WTC11 (cell line): ENCODE data around the gene AANAT.

Experiments used
- ATF6 ChIP-seq: sonication (generic); formaldehyde crosslinking; IDR thresholded peaks from 2 replicates; pipeline ENCODE4 v1.8.1; 2023; ENCODE audit warnings: mild to moderate bottlenecking, missing genetic modification reagents
- E2F1 ChIP-seq: sonication (generic); formaldehyde crosslinking; IDR thresholded peaks from 2 replicates; pipeline ENCODE4 v1.8.0; 2022; ENCODE audit warnings: mild to moderate bottlenecking, missing genetic modification reagents
- FOXP1 ChIP-seq: sonication (generic); formaldehyde crosslinking; IDR thresholded peaks from 2 replicates; pipeline ENCODE4 v1.8.0; 2022; ENCODE audit warnings: missing genetic modification reagents, mild to moderate bottlenecking, moderate library complexity, borderline replicate concordance
- IRF1 ChIP-seq: sonication (generic); formaldehyde crosslinking; IDR thresholded peaks from 2 replicates; pipeline ENCODE4 v1.8.0; 2023; ENCODE audit warnings: missing genetic modification reagents
- NR1H2 ChIP-seq: sonication (generic); formaldehyde crosslinking; IDR thresholded peaks from 2 replicates; pipeline ENCODE4 v1.9.0; 2021; ENCODE audit warnings: mild to moderate bottlenecking, moderate library complexity, missing genetic modification reagents
- PRDM15 ChIP-seq: sonication (generic); formaldehyde crosslinking; IDR thresholded peaks from 2 replicates; pipeline ENCODE4 v1.8.0; 2022; ENCODE audit warnings: missing genetic modification reagents
- TEAD4 ChIP-seq: sonication (generic); formaldehyde crosslinking; IDR thresholded peaks from 2 replicates; pipeline ENCODE4 v1.8.0; 2022; ENCODE audit warnings: mild to moderate bottlenecking, missing genetic modification reagents
- ZNF423 ChIP-seq: fragments of 250-450 bp; sonication (Bioruptor Pico); IDR thresholded peaks from 2 replicates; pipeline ENCODE4 v2.1.2; 2022; ENCODE audit warnings: mild to moderate bottlenecking, moderate library complexity

GRCh38 chr17:76490112-76490710, 22.8 kb downstream of the AANAT start:
- TF ChIP-seq TEAD4 (CRISPR knock-in tag) = no peak
- TF ChIP-seq E2F1 (CRISPR knock-in tag) = no peak
- no peak for TF ChIP-seq ZNF423 (CRISPR knock-in tag)
- TF ChIP-seq ATF6 (CRISPR knock-in tag) = no peak
- no peak for TF ChIP-seq NR1H2 (CRISPR knock-in tag)
- no peak for TF ChIP-seq FOXP1 (CRISPR knock-in tag)
- TF ChIP-seq PRDM15 (CRISPR knock-in tag) = no peak
- TF ChIP-seq IRF1 = no peak
